C4-2B (cell line): Measurements from ENCODE around the gene NEGR1.

Experiments
- ZFX ChIP-seq: fragments of 450-650 bp; IDR thresholded peaks from 2 replicates; pipeline ENCODE4 v1.6.1; 2017
- TF ChIP-seq, protein P1 (sequence below): fragments of 450-650 bp; conservative IDR thresholded peaks from 2 replicates; pipeline ENCODE4 v1.5.1; 2017; ENCODE audit warnings: mild to moderate bottlenecking

DNA sequence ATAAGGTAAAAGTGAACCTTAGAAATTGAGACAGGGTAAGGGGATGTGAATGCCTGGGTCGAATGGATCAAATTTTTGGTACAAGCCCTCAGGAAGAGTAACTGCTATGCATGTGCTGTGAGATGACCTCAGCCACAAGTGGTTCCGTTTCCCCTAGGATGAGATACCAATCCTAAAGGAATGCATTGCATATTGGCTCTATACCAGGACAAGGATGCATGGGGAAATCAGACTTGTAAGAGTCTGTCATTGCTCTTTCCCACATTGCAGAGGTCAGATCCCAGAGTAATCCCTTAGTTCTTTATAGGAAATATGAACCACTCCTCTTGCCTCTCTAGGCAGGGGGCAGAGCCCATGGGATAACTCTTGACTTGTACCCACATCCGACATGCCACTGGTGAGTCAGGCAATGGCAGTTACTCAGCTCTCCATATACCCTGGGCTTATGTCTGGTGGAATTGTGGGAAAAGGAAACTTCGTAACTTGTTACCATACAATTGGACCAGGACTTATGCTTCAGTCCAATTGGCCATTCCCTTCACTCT lies 773.2 kb downstream of the NEGR1 start:
- TF ChIP-seq, protein P1, sequence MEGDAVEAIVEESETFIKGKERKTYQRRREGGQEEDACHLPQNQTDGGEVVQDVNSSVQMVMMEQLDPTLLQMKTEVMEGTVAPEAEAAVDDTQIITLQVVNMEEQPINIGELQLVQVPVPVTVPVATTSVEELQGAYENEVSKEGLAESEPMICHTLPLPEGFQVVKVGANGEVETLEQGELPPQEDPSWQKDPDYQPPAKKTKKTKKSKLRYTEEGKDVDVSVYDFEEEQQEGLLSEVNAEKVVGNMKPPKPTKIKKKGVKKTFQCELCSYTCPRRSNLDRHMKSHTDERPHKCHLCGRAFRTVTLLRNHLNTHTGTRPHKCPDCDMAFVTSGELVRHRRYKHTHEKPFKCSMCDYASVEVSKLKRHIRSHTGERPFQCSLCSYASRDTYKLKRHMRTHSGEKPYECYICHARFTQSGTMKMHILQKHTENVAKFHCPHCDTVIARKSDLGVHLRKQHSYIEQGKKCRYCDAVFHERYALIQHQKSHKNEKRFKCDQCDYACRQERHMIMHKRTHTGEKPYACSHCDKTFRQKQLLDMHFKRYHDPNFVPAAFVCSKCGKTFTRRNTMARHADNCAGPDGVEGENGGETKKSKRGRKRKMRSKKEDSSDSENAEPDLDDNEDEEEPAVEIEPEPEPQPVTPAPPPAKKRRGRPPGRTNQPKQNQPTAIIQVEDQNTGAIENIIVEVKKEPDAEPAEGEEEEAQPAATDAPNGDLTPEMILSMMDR = no peak
- TF ChIP-seq ZFX = no peak
